GM18868 (cell line): ENCODE measurements around the gene GNE.

Source experiments
- ATAC-seq: cut with Tn5 transposase; IDR thresholded peaks from one replicate; pipeline ENCODE4 v1.9.1; 2021; ENCODE audit warnings: mild to moderate bottlenecking, moderate library complexity; ENCODE audit not compliant: unreplicated experiment

Gene GNE

DNA sequence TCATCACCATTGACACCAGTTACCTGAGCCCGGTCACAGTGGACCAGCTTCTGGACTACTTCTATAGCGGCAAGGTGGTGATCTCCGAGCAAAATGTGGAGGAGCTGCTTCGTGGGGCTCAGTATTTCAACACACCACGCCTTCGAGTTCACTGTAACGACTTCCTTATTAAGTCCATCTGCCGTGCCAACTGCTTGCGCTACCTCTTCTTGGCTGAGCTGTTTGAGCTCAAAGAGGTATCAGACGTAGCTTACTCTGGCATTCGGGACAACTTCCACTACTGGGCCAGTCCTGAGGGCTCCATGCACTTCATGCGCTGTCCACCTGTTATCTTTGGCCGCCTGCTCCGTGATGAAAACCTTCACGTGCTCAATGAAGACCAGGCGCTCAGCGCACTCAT lies 88.5 kb downstream of the GNE start:
- ATAC-seq: no peak

DNA sequence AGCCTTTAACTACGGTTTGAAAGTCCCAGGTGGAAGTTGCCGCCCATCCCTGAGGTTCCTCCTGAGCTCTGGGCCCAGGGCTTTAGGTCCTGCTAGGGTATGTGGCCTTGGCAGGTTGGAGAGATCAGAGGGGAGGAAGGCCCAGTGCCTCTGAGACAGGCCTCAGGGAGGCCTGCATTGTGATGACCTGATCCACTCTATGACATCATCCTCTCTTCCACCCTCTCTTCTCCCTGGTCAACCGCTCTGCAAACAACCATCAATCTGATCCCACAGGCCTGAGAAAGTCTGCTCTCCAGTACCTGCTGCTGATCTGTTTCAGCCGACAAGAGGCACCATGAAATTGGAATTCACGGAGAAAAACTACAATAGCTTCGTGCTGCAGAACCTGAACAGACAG lies 89.1 kb downstream of the GNE start, which contains the start of gene CCIN:
Gene CCIN, plus strand, starts transcription at position 223 of the 400 bp plus-strand sequence. Its CDS starts 115 bp downstream, at position 338.
- no peak for ATAC-seq

DNA sequence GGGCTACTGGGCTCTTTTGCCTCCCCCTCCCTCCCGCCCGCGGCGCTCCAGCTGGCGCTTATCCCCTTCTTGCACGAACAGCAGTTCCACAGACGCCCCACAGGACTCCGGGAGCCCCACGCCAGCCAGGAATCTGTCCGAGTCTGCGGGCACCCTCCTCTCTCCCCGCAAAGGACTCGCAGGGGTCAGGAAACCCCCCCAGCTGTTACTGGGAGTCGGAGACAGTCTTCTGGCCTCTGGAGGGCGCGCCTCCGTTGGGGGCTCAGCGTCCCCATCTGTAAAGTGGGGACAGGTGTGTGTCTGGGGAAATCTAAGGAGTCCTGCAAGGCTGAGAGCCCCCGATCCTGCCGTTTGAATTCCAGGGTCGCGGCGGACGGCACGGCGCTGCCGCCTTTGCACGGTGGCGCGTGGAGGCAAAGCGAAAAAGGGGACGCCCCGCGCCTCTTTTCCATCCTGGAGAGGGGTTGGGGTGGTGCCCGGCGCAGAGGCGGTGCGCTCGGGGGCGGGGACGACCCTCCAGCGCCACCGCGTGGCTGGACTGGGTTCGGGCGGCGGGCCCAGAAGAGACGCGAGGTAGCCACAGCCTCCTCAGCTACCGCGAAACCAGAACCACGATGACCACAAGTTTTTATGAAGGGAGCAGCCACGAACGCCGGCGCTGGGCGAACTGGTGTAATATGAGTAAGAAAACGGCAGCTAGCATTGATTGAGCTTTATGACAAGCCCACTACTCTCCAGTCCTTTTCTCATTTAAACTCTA lies 91.9 kb downstream of the GNE start:
- peak; percentile 87 for ATAC-seq

DNA sequence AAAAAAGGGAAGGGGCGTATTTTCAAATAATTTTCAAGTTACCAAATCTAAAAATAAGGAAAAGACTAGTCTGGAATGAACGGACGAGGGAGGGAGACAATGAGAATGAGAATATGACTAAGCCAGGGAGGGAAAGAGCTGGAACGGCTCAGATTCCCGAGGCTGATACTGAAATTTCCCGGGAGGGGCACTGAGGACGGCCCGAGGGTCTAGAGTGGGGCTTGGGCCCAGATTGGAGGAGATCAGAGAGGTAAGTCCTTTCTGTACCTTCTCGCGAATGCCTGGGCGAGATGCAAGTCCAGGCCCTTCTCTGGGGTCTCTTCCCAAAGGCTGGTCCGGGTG lies 92.5 kb downstream of the GNE start:
- ATAC-seq: no peak

DNA sequence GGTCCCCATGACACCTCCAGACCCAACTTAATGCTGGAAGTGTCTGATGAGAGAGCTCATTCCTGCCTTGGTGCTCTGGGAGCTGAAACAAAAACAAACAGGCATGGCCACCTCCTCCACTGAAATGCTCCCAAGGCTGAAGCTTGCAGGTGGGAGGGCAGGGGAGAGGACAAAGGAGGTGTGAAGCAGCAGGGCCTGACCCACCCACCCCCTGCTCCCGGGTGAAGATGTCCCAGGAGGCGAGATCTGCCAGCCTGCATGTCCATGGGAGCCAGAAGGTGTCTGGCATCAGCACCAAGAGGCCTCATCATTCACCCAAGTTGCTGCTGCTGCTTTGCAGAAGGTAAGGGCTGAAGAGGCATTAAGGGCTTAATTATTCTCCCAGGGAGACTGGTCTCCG lies 93.3 kb downstream of the GNE start:
- no peak for ATAC-seq
